ENCODE measurements around the gene SCML2. TPM values are rescaled to one million over a fixed set of nuclear protein-coding genes. Genes with fewer than 3 reads are reported as not detected.

The SCML2 gene
- 7.3 to 9.4 TPM (median 8.4 TPM) in 5 replicates for total RNA-seq (2022; extraction: Qiagen RNA extraction; ENCODE audit: low read depth)

GRCh38 chrX:18354369-18355223, at the start of gene SCML2:
SCML2 (minus strand) TSS chrX:18354688; CDS start chrX:18334071, 20,617 bp downstream.

GRCh38 chrX:18220786-18221185, 133.7 kb downstream of the SCML2 start, which contains the start of gene BEND2:
BEND2 (minus strand) TSS chrX:18220886; CDS start chrX:18220750, 136 bp downstream.

Other genes with a start within 250 kb of the SCML2 start
- 0.03 TPM in 1 of 5 replicates, not detected in the others for gene BEND2, start 133.8 kb downstream of the SCML2 start, total RNA-seq (2022; extraction: Qiagen RNA extraction; ENCODE audit: low read depth)
- gene CDKL5, start 70.9 kb upstream of the SCML2 start, total RNA-seq (2022; extraction: Qiagen RNA extraction; ENCODE audit: low read depth): 3.8 to 7.0 TPM (median 6.2 TPM) in 5 replicates

Data from A549 treated with DMSO at 1 μM for 4 hours (cell line).